ENCODE data around the gene TXNL4A.
"Not testable (repeated sequence)": the region's sequence is repeated elsewhere in the genome, so short reads cannot be mapped to it uniquely, and the experiment has no call there.

Gene TXNL4A

DNA sequence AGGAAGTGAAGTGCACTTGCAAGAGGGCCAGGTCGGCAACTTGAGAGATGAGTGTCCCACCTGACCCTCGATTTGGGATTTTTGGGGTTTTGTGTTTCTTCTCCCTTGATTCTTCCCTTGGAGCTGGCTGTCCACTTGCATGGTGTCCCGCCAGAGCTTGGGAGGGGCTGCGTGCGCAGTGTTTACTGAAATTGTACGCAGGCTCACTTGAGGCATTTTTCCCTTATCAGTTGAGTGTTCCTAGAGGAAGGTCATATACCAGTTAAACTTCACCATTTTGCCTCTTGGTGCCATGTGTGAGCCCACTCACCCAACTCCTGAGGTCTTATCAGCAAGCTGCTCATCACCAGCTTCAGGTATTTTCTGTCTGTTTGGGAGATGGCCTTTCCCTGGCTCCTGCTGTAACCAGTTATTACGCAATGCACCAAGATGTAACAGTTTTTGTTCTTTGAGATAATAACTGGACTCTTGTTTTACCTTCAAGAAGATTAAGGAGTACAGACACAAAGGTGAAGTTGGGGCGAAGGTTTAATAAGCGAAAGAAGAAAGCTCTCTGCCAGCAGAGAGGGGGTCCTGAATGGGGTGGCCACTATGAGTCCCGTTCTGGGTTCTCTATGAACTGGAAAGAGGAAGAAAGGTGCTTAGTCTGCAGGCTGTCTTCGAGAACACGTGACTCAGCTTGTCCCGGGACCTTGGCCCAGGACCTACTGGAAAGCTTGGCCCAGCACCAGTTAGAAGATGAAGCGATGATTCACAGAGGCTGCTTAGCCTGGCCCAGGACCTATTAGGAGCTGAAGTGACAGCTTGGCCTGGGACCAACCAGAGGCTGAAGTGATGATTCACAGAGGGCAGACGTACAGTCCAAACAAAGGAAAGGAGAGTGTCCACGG lies 21.5 kb upstream of the TXNL4A start:
- no peak for DNase-seq (ENCODE audit: low read depth)
- TF ChIP-seq, protein P1, sequence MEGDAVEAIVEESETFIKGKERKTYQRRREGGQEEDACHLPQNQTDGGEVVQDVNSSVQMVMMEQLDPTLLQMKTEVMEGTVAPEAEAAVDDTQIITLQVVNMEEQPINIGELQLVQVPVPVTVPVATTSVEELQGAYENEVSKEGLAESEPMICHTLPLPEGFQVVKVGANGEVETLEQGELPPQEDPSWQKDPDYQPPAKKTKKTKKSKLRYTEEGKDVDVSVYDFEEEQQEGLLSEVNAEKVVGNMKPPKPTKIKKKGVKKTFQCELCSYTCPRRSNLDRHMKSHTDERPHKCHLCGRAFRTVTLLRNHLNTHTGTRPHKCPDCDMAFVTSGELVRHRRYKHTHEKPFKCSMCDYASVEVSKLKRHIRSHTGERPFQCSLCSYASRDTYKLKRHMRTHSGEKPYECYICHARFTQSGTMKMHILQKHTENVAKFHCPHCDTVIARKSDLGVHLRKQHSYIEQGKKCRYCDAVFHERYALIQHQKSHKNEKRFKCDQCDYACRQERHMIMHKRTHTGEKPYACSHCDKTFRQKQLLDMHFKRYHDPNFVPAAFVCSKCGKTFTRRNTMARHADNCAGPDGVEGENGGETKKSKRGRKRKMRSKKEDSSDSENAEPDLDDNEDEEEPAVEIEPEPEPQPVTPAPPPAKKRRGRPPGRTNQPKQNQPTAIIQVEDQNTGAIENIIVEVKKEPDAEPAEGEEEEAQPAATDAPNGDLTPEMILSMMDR (IDR thresholded peaks at IDR 0.05; ENCODE audit: insufficient read depth, low read depth, low read length, missing control alignments), result no peak
- no peak overlapping the region for H3K4me3 ChIP-seq (ENCODE audit: low read depth, low read length)

DNA sequence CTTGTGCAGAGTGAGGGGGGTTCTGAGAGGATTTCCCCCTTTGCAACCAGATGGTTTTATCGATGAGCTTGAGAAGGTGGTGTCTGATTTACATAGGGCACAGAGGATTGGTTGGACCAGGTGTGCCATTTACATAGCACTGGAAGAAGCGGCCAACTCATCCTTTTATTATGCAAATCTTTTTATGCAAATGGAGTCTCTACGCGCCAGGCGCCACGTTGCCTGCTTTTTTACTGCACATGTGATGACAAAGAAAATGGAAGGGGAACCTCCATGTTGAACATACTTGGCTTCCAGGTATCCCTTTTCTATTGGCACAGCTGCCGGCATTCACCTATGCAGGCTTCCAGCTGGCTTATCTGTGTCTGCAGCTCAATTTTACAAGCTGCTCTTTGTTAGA lies 18.4 kb upstream of the TXNL4A start:
- DNase-seq (ENCODE audit: low read depth), result no peak
- TF ChIP-seq, protein P1 (IDR thresholded peaks at IDR 0.05; ENCODE audit: insufficient read depth, low read depth, low read length, missing control alignments), result no peak

GRCh38 chr18:80004600-80005342 lies 16.4 kb upstream of the TXNL4A start:
- H3K4me3 ChIP-seq (ENCODE audit: low read depth, low read length), result no peak overlapping the region
- TF ChIP-seq, protein P1 (IDR thresholded peaks at IDR 0.05; ENCODE audit: insufficient read depth, low read depth, low read length, missing control alignments), result no peak
- DNase-seq (ENCODE audit: low read depth), result no peak

More for the DNA sequence above, 18.4 kb upstream of the TXNL4A start:
- no peak overlapping the region for H3K4me3 ChIP-seq (ENCODE audit: low read depth, low read length)

DNA sequence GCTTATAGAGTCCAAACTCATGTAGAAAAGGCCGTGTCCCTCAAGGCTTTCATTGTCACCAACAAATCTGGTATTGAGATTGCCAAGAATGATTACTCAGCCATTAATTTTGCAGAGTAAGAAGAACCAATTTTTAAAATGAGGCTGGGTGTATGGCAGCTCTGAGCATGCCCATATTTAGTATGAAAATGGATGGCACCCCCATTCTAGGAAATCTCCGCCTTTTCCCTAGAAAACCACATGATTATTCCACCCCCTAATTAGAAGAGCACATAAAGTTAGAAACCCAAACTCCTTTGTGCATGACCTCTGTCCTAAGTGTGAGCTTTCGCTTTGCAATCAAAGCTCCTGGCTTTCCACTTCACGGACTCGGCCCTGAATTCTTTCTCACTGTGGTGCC lies 14.1 kb upstream of the TXNL4A start:
- DNase-seq (ENCODE audit: low read depth), result no peak
- TF ChIP-seq, protein P1 (IDR thresholded peaks at IDR 0.05; ENCODE audit: insufficient read depth, low read depth, low read length, missing control alignments), result no peak

GRCh38 chr18:80000877-80001276 lies 12.5 kb upstream of the TXNL4A start:
- no peak overlapping the region for H3K4me3 ChIP-seq (ENCODE audit: low read depth, low read length)
- TF ChIP-seq, protein P1 (IDR thresholded peaks at IDR 0.05; ENCODE audit: insufficient read depth, low read depth, low read length, missing control alignments), result no peak
- DNase-seq (ENCODE audit: low read depth), result no peak

More for the DNA sequence above, 14.1 kb upstream of the TXNL4A start:
- no peak overlapping the region for H3K4me3 ChIP-seq (ENCODE audit: low read depth, low read length)

- H3K4me3 ChIP-seq (ENCODE audit: low read depth, low read length); DNase-seq (ENCODE audit: low read depth): not testable (repeated sequence)
These were observed 11.3 kb upstream of the TXNL4A start for GRCh38 chr18:79999701-80000100.

DNA sequence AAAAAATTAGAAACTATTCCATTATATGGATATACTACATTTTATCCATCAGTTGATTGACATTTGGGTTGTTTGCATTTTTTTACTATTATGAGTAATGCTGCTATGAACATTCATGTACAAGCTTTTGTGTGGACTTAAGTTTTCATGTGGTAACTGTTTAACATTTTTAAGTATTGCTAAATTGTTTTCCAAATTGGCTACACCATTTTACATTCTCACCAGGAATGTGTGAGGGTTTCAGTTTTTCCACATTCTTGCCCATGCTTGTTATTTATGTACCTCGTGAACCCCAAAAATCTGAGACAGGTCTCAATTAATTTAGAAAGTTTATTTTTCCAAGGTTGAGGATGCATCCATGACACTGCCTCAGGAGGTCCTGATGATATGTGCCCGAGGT lies 3.1 kb upstream of the TXNL4A start:
- TF ChIP-seq, protein P1 (IDR thresholded peaks at IDR 0.05; ENCODE audit: insufficient read depth, low read depth, low read length, missing control alignments), result no peak
- DNase-seq (ENCODE audit: low read depth), result no peak
- H3K4me3 ChIP-seq (ENCODE audit: low read depth, low read length), result no peak overlapping the region
